Nephron (organoid): Measurements from ENCODE around the gene LGR5.

Experiments
- H3K27ac Mint-ChIP-seq, 3 experiments: 2 replicates each; pipeline ENCODE4 v1.8.0; 2020; ENCODE audit warnings: mixed read lengths in 3 of 3, mild to moderate bottlenecking in 2 of 3, moderate library complexity in 1 of 3
- H3K27me3 Mint-ChIP-seq: 2 replicates; pipeline ENCODE4 v1.8.0; 2021; ENCODE audit warnings: low read depth, mild to moderate bottlenecking, moderate library complexity, mixed read lengths
- H3K36me3 Mint-ChIP-seq: 2 replicates; pipeline ENCODE4 v1.8.0; 2020; ENCODE audit warnings: low read depth, mixed read lengths
- H3K4me1 Mint-ChIP-seq: 2 replicates; pipeline ENCODE4 v1.8.0; 2020; ENCODE audit warnings: mixed read lengths
- H3K4me3 Mint-ChIP-seq, 3 experiments: 2 replicates each; pipeline ENCODE4 v1.8.0; 2020; ENCODE audit warnings: mild to moderate bottlenecking in 3 of 3, mixed read lengths in 3 of 3, moderate library complexity in 2 of 3
- H3K9me3 Mint-ChIP-seq: 2 replicates; pipeline ENCODE4 v1.8.0; 2020; ENCODE audit warnings: mixed read lengths
- TF ChIP-seq, protein P1 (sequence below), 3 experiments: fragments of 200-600 bp; sonication (generic); IDR thresholded peaks; one replicate each; pipeline ENCODE4 v1.5.0; 2021; ENCODE audit warnings: antibody characterized with exemption in 3 of 3; ENCODE audit not compliant: unreplicated experiment in 3 of 3

LGR5 gene

DNA sequence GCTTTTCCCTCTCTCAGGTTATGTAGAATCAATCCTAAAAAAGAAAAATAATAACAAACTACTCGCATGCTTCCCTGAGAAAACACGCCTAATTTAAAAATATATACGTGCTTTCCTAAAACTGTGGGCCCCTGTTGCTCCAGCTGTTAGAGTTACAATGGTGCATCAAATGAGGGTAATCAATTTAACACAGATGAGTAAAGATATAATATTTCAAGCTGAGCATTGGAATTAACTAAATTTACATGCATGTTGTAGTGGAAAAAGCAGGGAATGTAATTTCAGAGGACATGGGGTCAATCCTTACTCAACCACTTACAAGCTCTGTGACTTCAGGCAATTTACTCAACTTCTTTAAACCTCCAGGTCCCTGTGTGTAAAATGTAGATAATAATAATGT lies 22.4 kb upstream of the LGR5 start:
- Mint-ChIP-seq H3K4me1 (peaks cover 5% of the 10 kb centered on the region), H3K9me3 (peaks cover 18% of the 10 kb centered on the region), H3K36me3 (no peaks in the 10 kb centered on the region), H3K4me3 (no peak overlapping the region), H3K27me3 (peaks cover 6% of the 10 kb centered on the region), H3K27ac (no peak overlapping the region)
- TF ChIP-seq, protein P1, sequence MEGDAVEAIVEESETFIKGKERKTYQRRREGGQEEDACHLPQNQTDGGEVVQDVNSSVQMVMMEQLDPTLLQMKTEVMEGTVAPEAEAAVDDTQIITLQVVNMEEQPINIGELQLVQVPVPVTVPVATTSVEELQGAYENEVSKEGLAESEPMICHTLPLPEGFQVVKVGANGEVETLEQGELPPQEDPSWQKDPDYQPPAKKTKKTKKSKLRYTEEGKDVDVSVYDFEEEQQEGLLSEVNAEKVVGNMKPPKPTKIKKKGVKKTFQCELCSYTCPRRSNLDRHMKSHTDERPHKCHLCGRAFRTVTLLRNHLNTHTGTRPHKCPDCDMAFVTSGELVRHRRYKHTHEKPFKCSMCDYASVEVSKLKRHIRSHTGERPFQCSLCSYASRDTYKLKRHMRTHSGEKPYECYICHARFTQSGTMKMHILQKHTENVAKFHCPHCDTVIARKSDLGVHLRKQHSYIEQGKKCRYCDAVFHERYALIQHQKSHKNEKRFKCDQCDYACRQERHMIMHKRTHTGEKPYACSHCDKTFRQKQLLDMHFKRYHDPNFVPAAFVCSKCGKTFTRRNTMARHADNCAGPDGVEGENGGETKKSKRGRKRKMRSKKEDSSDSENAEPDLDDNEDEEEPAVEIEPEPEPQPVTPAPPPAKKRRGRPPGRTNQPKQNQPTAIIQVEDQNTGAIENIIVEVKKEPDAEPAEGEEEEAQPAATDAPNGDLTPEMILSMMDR (IDR thresholded peaks at IDR 0.05; ENCODE audit: unreplicated experiment in 3 of 3) = no peak

DNA sequence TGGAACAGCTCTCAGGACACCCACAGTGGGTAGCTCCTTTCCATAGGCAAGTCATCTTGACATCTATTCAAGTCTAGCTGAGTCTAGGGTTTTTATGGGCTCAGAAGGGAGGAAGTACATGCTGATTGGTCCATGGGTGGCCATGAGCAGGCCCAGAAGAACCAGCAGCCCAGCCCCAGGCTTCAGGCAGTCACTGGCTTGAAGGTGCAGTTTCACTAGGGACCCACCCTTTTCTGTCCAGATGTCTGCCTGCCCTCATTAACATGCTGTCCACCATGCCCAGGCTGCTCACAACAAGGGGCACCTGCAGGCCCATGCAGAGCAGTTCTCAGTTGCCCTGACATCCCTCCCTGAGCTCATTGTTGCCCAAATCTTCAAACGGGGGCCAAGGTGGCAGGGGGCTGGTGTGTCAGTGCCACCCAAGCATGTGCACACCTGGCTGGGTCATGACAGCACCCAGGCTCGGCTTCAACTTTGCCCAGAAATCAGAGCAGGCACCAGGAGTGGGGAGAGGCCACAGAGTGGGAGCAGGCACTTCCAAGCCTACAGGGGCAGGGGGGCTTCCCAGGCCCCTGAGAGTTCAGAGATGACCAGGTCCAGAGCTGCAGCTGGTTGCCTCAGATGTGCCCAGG lies 18.7 kb upstream of the LGR5 start:
- no peaks in the 10 kb centered on the region for H3K36me3 Mint-ChIP-seq
- peaks cover 5% of the 10 kb centered on the region for H3K4me1 Mint-ChIP-seq
- TF ChIP-seq, protein P1 (IDR thresholded peaks at IDR 0.05; ENCODE audit: unreplicated experiment in 3 of 3) = no peak
- H3K27me3 Mint-ChIP-seq = peaks cover 12% of the 10 kb centered on the region
- no peaks in the 10 kb centered on the region for H3K9me3 Mint-ChIP-seq
- H3K4me3 Mint-ChIP-seq = no peak overlapping the region
- no peak overlapping the region for H3K27ac Mint-ChIP-seq

DNA sequence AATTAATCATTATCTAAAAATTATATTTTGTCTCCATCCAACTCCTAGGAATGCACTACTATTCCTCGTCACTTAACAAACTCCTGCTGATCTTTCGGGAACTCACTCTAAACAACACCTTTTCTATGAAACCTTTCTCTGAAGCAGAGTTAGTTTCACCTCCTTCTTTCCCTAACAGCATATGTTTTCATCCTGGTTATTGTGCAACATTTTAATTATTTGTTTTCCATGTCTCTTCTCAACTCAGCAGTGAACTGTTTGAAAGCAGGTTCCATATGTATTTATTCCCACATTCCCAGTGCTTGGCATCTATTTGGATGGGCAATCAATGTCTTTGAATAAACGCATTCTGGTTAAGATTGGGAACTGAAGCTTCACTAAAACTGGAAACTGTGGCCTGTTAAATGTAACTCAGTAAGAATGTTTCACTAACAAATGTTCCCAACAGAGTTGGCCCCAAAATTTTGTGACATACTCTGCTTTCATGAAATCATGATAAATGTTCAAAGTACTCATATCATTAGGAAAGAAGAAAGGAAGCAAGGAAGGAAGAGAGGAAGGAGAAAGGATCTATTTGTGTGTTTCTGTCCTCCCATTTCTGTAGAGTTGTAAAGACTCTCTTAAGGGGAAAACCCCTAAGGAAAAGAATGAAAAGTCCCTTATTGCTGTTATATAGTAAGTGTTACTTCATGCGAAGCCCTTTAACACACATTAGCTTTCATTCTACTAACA lies 13.9 kb upstream of the LGR5 start:
- no peak overlapping the region for H3K27ac Mint-ChIP-seq

DNA sequence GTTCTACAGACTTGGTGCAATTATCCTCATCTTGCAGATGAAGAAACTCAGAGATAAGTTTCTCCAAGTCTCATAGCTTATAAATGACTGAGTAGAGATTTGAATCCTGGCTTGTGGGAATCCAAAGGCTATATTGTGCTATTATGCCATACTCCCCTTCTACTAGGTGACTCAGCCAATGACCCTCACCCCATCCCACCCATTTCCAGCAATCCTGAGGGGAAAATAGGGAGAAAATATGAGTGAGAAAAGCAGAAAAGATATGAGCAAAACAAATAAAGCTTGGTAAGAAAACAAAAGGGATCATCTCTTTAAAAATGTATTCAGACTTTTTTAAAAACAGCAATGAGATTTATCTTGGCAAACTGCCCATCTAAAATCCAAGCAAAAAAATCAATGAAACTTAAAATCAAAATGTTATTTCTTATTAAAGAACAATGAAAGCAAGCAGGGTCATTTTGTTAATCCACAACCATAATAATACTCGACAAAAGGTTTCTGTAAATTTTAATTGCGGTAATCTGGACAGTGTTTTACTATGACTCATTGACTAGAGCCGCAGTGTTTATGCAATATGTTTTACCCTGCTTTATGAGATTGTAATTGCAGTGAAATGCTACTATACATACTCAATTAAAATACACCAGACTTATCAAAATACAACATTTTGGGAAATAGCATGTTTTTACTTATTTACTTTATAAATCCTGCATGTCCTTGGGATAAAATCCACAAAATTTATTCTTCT lies 13.1 kb upstream of the LGR5 start:
- TF ChIP-seq, protein P1 (IDR thresholded peaks at IDR 0.05; ENCODE audit: unreplicated experiment in 3 of 3) = no peak
- peaks cover 6% of the 10 kb centered on the region for H3K27me3 Mint-ChIP-seq
- no peak overlapping the region for H3K27ac Mint-ChIP-seq
- no peaks in the 10 kb centered on the region for H3K9me3 Mint-ChIP-seq
- H3K4me1 Mint-ChIP-seq = no peaks in the 10 kb centered on the region
- H3K4me3 Mint-ChIP-seq = no peak overlapping the region
- no peaks in the 10 kb centered on the region for H3K36me3 Mint-ChIP-seq

More for the DNA sequence above, 13.9 kb upstream of the LGR5 start:
- TF ChIP-seq, protein P1 (IDR thresholded peaks at IDR 0.05; ENCODE audit: unreplicated experiment in 3 of 3) = no peak
- no peaks in the 10 kb centered on the region for H3K9me3 Mint-ChIP-seq
- no peaks in the 10 kb centered on the region for H3K36me3 Mint-ChIP-seq
- H3K4me3 Mint-ChIP-seq = no peak overlapping the region
- peaks cover 6% of the 10 kb centered on the region for H3K27me3 Mint-ChIP-seq
- no peaks in the 10 kb centered on the region for H3K4me1 Mint-ChIP-seq

DNA sequence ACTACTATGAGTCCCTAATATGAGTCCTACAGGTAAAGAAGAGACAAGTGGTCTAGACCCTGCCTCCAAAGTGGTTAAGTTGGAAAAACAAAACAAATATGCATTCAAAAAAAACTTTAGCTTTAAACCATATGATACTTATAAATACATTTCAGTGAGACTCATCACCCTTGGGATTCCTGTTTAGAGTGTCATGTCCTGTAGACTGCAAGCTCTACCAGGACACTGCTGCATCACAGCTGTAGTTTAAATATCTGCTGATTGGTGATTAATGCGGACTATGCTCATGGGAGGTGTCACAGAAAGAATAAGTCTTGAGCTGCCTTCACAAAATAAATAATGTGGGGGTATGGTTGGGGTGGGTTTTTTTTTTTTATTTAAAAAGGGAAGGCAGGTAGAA lies 8.8 kb upstream of the LGR5 start:
- Mint-ChIP-seq H3K27me3 (peaks cover 12% of the 10 kb centered on the region), H3K4me3 (no peak overlapping the region), H3K27ac (no peak overlapping the region), H3K36me3 (peaks cover 12% of the 10 kb centered on the region), H3K4me1 (no peaks in the 10 kb centered on the region), H3K9me3 (peaks cover 28% of the 10 kb centered on the region)
- TF ChIP-seq, protein P1 (IDR thresholded peaks at IDR 0.05; ENCODE audit: unreplicated experiment in 3 of 3) = no peak
